A549 treated with dexamethasone at 1 μM for 4 hours (cell line): Measurements from ENCODE around the gene TNFSF13B. TPM values are rescaled to one million over a fixed set of nuclear protein-coding genes. Genes with fewer than 3 reads are reported as not detected.

Experiments
- total RNA-seq: library from RNA; stranded (reverse); fragments of 200-300 nt; extraction: Qiagen RNA extraction; gene quantifications from 5 replicates; pipeline ENCODE4 v1.2.3, GENCODE V29; 2022

TNFSF13B gene
- 0.05 to 0.12 TPM (median 0.06 TPM) in 3 of 5 replicates, not detected in the others for total RNA-seq

GRCh38 chr13:108269601-108270328 lies at the start of gene TNFSF13B:
TNFSF13B (plus strand) TSS chr13:108269718; CDS start chr13:108269896, 178 bp downstream.

Other genes with a start within 250 kb of the TNFSF13B start
- gene LIG4, start 54.2 kb upstream of the TNFSF13B start, total RNA-seq = 4.3 to 5.1 TPM (median 4.8 TPM) in 5 replicates
- gene ABHD13, start 51.3 kb upstream of the TNFSF13B start, total RNA-seq = 4.0 to 5.4 TPM (median 5.0 TPM) in 5 replicates